Measurements from ENCODE around the gene MYH7B.

- TF ChIP-seq, protein P1, sequence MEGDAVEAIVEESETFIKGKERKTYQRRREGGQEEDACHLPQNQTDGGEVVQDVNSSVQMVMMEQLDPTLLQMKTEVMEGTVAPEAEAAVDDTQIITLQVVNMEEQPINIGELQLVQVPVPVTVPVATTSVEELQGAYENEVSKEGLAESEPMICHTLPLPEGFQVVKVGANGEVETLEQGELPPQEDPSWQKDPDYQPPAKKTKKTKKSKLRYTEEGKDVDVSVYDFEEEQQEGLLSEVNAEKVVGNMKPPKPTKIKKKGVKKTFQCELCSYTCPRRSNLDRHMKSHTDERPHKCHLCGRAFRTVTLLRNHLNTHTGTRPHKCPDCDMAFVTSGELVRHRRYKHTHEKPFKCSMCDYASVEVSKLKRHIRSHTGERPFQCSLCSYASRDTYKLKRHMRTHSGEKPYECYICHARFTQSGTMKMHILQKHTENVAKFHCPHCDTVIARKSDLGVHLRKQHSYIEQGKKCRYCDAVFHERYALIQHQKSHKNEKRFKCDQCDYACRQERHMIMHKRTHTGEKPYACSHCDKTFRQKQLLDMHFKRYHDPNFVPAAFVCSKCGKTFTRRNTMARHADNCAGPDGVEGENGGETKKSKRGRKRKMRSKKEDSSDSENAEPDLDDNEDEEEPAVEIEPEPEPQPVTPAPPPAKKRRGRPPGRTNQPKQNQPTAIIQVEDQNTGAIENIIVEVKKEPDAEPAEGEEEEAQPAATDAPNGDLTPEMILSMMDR (IDR thresholded peaks at IDR 0.05): no peak
- no peak for TF ChIP-seq EP300 (IDR thresholded peaks at IDR 0.05)
- no peak for TF ChIP-seq POLR2A (IDR thresholded peaks at IDR 0.05)
These were observed 21.9 kb downstream of the MYH7B start for GRCh38 chr20:34977365-34978091.

Data from gastroesophageal sphincter (tissue), 3 donors.